ENCODE results near the gene PKP3. TPM values are rescaled to one million over a fixed set of nuclear protein-coding genes. Genes with fewer than 3 reads are reported as not detected.

Gene PKP3
- total RNA-seq, 4 donors from 2014 or later: 0.55 to 1.3 TPM; not detected in 2

DNA sequence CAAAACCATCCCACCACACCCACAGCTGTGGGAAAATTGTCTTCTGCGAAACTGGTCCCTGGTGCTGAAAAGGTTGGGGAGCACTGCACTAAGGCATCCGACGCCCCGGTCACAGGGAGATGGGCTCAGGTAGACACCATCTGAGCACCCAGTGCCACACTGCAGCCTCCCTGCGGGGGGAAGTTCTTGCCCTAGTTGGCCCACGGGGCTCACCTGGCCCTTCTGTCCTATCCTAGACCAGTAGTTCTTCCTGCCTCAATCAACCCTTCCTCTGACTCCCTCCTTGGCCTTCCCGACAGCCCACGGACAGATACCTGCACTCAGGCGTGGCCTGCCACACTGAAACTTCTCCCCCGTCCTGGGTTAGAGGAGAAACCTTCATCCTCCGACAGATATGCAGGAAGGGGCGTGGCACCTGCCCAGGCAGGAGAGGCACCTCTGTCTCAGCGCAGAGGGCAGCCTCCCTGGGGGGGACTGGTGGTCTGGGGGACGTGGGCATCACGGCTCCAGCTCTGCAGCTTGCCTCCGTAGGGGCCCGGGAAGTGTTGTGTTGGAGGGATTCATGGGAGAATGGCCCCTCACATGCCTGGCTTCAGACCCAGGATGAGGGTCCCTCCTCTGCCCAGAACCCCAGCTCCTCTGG lies 43.3 kb downstream of the PKP3 start:
- intact Hi-C loops (cut with DNase I; ENCODE audit: low total_unique reads): no loop called here
- ATAC-seq (no peak), DNase-seq (no peak)
- H3K9me3 ChIP-seq: no peaks in the 10 kb centered on the region
- H3K27me3 ChIP-seq: peaks cover 17 to 24% (median 24%) of the 10 kb centered on the region in 3 donors
- H3K4me3 ChIP-seq: no peak overlapping the region
- no peak overlapping the region for H3K27ac ChIP-seq
- no peaks in the 10 kb centered on the region for H3K4me1 ChIP-seq
- in situ Hi-C loops (cut with MboI; ENCODE audit: low sequenced_read_pairs in 4 of 4): no loop called here
- TF ChIP-seq, protein P1, sequence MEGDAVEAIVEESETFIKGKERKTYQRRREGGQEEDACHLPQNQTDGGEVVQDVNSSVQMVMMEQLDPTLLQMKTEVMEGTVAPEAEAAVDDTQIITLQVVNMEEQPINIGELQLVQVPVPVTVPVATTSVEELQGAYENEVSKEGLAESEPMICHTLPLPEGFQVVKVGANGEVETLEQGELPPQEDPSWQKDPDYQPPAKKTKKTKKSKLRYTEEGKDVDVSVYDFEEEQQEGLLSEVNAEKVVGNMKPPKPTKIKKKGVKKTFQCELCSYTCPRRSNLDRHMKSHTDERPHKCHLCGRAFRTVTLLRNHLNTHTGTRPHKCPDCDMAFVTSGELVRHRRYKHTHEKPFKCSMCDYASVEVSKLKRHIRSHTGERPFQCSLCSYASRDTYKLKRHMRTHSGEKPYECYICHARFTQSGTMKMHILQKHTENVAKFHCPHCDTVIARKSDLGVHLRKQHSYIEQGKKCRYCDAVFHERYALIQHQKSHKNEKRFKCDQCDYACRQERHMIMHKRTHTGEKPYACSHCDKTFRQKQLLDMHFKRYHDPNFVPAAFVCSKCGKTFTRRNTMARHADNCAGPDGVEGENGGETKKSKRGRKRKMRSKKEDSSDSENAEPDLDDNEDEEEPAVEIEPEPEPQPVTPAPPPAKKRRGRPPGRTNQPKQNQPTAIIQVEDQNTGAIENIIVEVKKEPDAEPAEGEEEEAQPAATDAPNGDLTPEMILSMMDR (IDR thresholded peaks at IDR 0.05 in 4 of 5, conservative IDR thresholded peaks at IDR 0.05 in 1 of 5): no peak
- TF ChIP-seq POLR2A (IDR thresholded peaks at IDR 0.05): no peak
- H3K36me3 ChIP-seq: no peaks in the 10 kb centered on the region

- no peaks in the 10 kb centered on the region for H3K36me3 ChIP-seq
- no peak for TF ChIP-seq POLR2A (IDR thresholded peaks at IDR 0.05)
- TF ChIP-seq, protein P1 (IDR thresholded peaks at IDR 0.05 in 4 of 5, conservative IDR thresholded peaks at IDR 0.05 in 1 of 5): no peak
- no peaks in the 10 kb centered on the region for H3K9me3 ChIP-seq
- ATAC-seq (no peak), DNase-seq (no peak)
- no peak overlapping the region for H3K27ac ChIP-seq
- intact Hi-C loops (cut with DNase I; ENCODE audit: low total_unique reads): no loop called here
- H3K4me3 ChIP-seq: no peak overlapping the region
- peaks cover 23 to 33% (median 27%) of the 10 kb centered on the region in 3 donors for H3K27me3 ChIP-seq
- H3K4me1 ChIP-seq: no peaks in the 10 kb centered on the region
- in situ Hi-C loops (cut with MboI; ENCODE audit: low sequenced_read_pairs in 4 of 4): no loop called here
Observed at GRCh38 chr11:438101-438844, 44.3 kb downstream of the PKP3 start.

DNA sequence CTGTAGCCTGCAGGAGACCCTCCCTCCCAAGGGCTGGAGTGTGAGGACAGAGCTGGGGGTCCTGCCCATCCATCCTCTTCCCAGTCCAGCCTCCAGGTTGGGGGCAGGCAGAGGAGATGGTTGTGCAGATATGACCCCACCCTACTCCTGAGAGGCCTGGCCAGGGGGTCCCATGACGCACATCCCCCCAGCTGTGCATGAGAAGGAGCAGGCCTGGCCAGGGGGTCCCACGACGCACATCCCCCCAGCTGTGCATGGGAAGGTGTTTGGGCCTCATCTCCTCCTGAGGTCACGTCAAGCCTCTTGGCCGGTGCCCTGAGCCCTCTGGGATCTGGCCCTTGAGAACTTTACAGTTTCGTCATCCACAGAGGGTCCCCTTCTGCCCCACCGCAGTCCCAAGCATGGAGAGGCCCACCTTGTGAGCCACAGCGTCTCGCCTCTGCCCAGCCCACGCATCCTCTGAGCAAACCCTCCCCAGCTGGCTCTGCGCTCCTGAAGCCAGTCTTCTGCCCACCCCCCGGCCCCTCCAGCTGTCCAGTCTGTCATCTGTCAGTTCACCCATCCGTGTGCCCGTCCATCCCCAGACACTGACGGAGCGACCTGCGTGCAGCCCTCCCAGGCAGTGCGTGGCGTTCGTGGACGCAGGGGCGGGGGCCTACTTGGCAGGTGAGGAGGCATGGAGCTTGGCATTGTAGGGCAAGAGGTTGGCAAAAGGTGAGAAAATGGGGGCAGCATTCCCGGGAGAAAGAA lies 45.5 kb downstream of the PKP3 start:
- intact Hi-C loops (cut with DNase I; ENCODE audit: low total_unique reads): loop anchor here (10.0 kb wide), 1 partner anchor 235 kb away; the partner anchor contains the start of genes BET1L and RIC8A
- in situ Hi-C loops (cut with MboI; ENCODE audit: low sequenced_read_pairs in 4 of 4): no loop called here
- Histone ChIP-seq H3K9me3 (no peaks in the 10 kb centered on the region), H3K27me3 (peaks cover 23 to 38% (median 35%) of the 10 kb centered on the region in 3 donors), H3K4me1 (no peaks in the 10 kb centered on the region), H3K36me3 (no peaks in the 10 kb centered on the region), H3K27ac (no peak overlapping the region), H3K4me3 (no peak overlapping the region)
- ATAC-seq (no peak), DNase-seq (no peak)
- no peak for TF ChIP-seq POLR2A (IDR thresholded peaks at IDR 0.05)
- TF ChIP-seq, protein P1 (IDR thresholded peaks at IDR 0.05 in 4 of 5, conservative IDR thresholded peaks at IDR 0.05 in 1 of 5): no peak

DNA sequence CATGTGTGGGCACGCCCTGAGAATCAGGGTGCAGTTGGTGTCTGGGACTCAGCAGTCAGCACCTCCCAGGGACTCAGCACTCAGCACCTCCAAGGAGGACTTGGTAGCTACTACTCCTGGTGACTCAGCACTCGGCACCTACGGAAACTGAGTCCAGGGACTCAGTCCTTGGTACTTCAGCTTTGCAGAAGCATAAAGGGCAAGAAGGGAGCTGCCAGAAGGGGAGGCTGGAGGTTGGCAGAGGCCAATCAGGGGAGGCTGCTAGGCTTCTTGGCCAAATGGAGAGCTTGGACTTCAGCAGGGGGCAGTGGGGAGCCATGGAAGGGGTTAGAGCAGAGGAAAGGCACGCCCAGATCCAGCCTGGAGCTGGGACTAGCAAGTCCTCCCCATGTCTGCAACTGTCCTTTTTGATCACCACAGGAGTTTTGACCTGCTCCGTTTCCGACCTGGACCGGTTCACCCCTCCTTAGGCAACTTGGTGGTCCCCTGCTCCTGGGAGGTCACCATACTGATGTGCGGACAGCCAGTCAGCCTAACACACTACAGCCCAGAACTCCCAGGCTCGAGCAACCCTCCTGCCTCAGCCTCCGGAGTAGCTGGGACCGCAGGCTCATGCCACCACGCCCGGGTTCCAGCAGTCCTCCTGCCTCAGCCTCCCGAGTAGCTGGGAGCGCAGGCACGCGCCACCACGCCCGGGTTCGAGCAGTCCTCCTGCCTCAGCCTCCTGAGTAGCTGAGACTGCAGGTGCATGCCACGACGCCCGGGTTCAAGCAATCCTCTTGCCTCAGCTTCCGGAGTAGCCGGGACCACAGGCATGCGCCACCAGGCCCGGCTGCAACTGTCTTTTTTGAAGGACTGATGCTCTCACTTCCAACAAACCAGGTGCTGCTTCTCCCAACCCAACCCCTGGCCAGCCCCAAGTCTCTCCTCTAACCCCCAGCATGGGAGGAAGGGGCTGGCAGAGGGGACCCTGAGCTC lies 46.3 kb downstream of the PKP3 start:
- H3K27ac ChIP-seq: no peak overlapping the region
- no peaks in the 10 kb centered on the region for H3K36me3 ChIP-seq
- intact Hi-C loops (cut with DNase I; ENCODE audit: low total_unique reads) (loop anchor here (10.0 kb wide), 1 partner anchor 236 kb away; the partner anchor contains the start of genes BET1L and RIC8A), in situ Hi-C loops (cut with MboI; ENCODE audit: low sequenced_read_pairs in 4 of 4) (no loop called here)
- no peaks in the 10 kb centered on the region for H3K9me3 ChIP-seq
- ATAC-seq: peak in 1 of 2 donors; percentile 12
- H3K4me1 ChIP-seq: no peaks in the 10 kb centered on the region
- H3K4me3 ChIP-seq: no peak overlapping the region
- no peak for TF ChIP-seq POLR2A (IDR thresholded peaks at IDR 0.05)
- TF ChIP-seq, protein P1 (IDR thresholded peaks at IDR 0.05 in 4 of 5, conservative IDR thresholded peaks at IDR 0.05 in 1 of 5): no peak
- DNase-seq: no peak
- H3K27me3 ChIP-seq: peaks cover 23 to 38% (median 36%) of the 10 kb centered on the region in 3 donors
